HepG2 (cell line): Measurements from ENCODE around the gene RBM19. TPM values are rescaled to one million over a fixed set of nuclear protein-coding genes. Genes with fewer than 3 reads are reported as not detected.

Experiments
- ATAC-seq: fragments of 200-7000 bp; cut with Tn5 transposase; 3 replicates; pipeline ENCODE4 v1.9.1; 2020; ENCODE audit warnings: mild to moderate bottlenecking, moderate library complexity
- BruUV-seq: library from RNA; stranded (reverse); fragments of 400-500 nt; replicated peaks from 2 replicates; lab custom pipeline; 2021; lab: Mats Ljungman, UMichigan
- CTCF ChIA-PET: fragments of 300-600 bp; formaldehyde crosslinking; extraction: SDS; loops from one replicate; lab custom pipeline; 2021; ENCODE audit warnings: low total read pairs, inconsistent platforms, low intra/inter-chr PET ratio; lab: Yijun Ruan, JAX
- POLR2A ChIA-PET: fragments of 350-600 bp; sonication (Branson Sonifier 250); formaldehyde crosslinking; loops from one replicate; lab custom pipeline; 2020; ENCODE audit warnings: antibody characterized with exemption, inconsistent platforms; lab: Yijun Ruan, JAX
- DNase-seq: peaks from one replicate; pipeline ENCODE4 v3.0.0-alpha.2; 2015; ENCODE audit warnings: low spot score
- FAIRE-seq: peaks from 3 replicates; lab custom pipeline; 2011; peaks lifted over from hg19 to GRCh38; lab: Jason Lieb, UNC
- H2AFZ ChIP-seq: one replicate; pipeline ENCODE4 v1.6.1; 2011; ENCODE audit warnings: low read length, inconsistent platforms
- H3K27ac ChIP-seq: fragments of 300-600 bp; 3 replicates; pipeline ENCODE4 v1.8.0; 2011; ENCODE audit warnings: mixed run types, mild to moderate bottlenecking, mixed read lengths, low read length, inconsistent platforms; ENCODE audit not compliant: insufficient read depth; ENCODE audit errors: extremely low read length
- H3K27me3 ChIP-seq, 2 experiments: fragments of 200-600 bp in 1 of 2; 2 replicates in 1 of 2; 3 replicates in 1 of 2; pipeline versions ENCODE4 v1.6.0 to v1.8.0; 2011; ENCODE audit warnings: low read length in 2 of 2, mild to moderate bottlenecking in 2 of 2, moderate library complexity in 2 of 2, inconsistent platforms in 1 of 2; ENCODE audit not compliant: insufficient read depth in 2 of 2, control insufficient read depth in 1 of 2
- H3K36me3 ChIP-seq, 2 experiments: fragments of 200-600 bp in 1 of 2; replicated peaks in 1 of 2; 2 replicates in 1 of 2; 3 replicates in 1 of 2; pipeline versions ENCODE4 v1.5.1 to v1.8.0; 2011; ENCODE audit warnings: low read length in 2 of 2, inconsistent platforms in 1 of 2; ENCODE audit not compliant: insufficient read depth in 2 of 2, control insufficient read depth in 1 of 2
- H3K4me1 ChIP-seq: 2 replicates; pipeline ENCODE4 v1.5.1; 2012; ENCODE audit warnings: low read length, inconsistent platforms; ENCODE audit not compliant: insufficient read depth
- H3K4me2 ChIP-seq: 2 replicates; pipeline ENCODE4 v1.6.0; 2011; ENCODE audit warnings: low read depth, low read length, inconsistent platforms
- H3K4me3 ChIP-seq, 3 experiments: fragments of 200-600 bp in 1 of 3; sonication (generic), shearing (Covaris generic) in 1 of 3; replicated peaks in 1 of 3; 2 replicates each; pipeline ENCODE4 v1.5.1; 2011 to 2016; ENCODE audit warnings: low read length in 3 of 3, inconsistent platforms in 2 of 3, low read depth in 2 of 3, mild to moderate bottlenecking in 2 of 3, control low read depth in 1 of 3, mixed read lengths in 1 of 3; ENCODE audit not compliant: insufficient read depth in 1 of 3
- H3K79me2 ChIP-seq: one replicate; pipeline ENCODE4 v1.6.1; 2011; ENCODE audit warnings: low read length, inconsistent platforms; ENCODE audit not compliant: insufficient read depth
- H3K9ac ChIP-seq: 2 replicates; pipeline ENCODE4 v1.6.0; 2011; ENCODE audit warnings: mild to moderate bottlenecking, low read depth, low read length, inconsistent platforms; ENCODE audit not compliant: insufficient read depth
- H3K9me3 ChIP-seq: 2 replicates; pipeline ENCODE4 v1.5.1; 2012; ENCODE audit warnings: mild to moderate bottlenecking, low read length
- H4K20me1 ChIP-seq: 2 replicates; pipeline ENCODE4 v1.6.0; 2011; ENCODE audit warnings: inconsistent platforms, mild to moderate bottlenecking, low read length, moderate library complexity; ENCODE audit not compliant: insufficient read depth
- ARID5B ChIP-seq: IDR thresholded peaks from 2 replicates; pipeline ENCODE4 v1.4.0; 2020; ENCODE audit warnings: mild to moderate bottlenecking, missing genetic modification reagents
- GATAD1 ChIP-seq: IDR thresholded peaks from 2 replicates; pipeline ENCODE4 v1.6.1; 2016; ENCODE audit warnings: missing genetic modification reagents, missing compliant biosample characterization
- HNF1B ChIP-seq: sonication (generic); formaldehyde crosslinking; IDR thresholded peaks from 2 replicates; pipeline ENCODE4 v1.5.1; 2020; ENCODE audit warnings: mild to moderate bottlenecking, moderate library complexity, missing genetic modification reagents
- KLF6 ChIP-seq: IDR thresholded peaks from 2 replicates; pipeline ENCODE4 v1.8.0; 2016; ENCODE audit warnings: missing biosample characterization, missing genetic modification reagents
- MEF2D ChIP-seq: sonication (generic); formaldehyde crosslinking; IDR thresholded peaks from 2 replicates; pipeline ENCODE4 v1.5.1; 2020; ENCODE audit warnings: mild to moderate bottlenecking, missing genetic modification reagents
- NBN ChIP-seq: fragments of 450-650 bp; conservative IDR thresholded peaks from 2 replicates; pipeline ENCODE4 v1.6.1; 2017
- PHF20 ChIP-seq: sonication (generic); formaldehyde crosslinking; IDR thresholded peaks from 2 replicates; pipeline ENCODE4 v1.5.0; 2020; ENCODE audit warnings: mild to moderate bottlenecking, missing genetic modification reagents
- ZMYM4 ChIP-seq: sonication (generic); formaldehyde crosslinking; IDR thresholded peaks from 2 replicates; pipeline ENCODE4 v1.8.1; 2023; ENCODE audit warnings: mild to moderate bottlenecking, missing genetic modification reagents
- ZNF33B ChIP-seq: sonication (generic); formaldehyde crosslinking; IDR thresholded peaks from 2 replicates; pipeline ENCODE4 v1.5.1; 2020; ENCODE audit warnings: mild to moderate bottlenecking, missing genetic modification reagents
- ZNF441 ChIP-seq: sonication (generic); formaldehyde crosslinking; IDR thresholded peaks from 2 replicates; pipeline ENCODE4 v1.7.0; 2021; ENCODE audit warnings: missing genetic modification reagents, borderline replicate concordance
- ZNF644 ChIP-seq: IDR thresholded peaks from 2 replicates; pipeline ENCODE4 v1.6.1; 2016; ENCODE audit warnings: low read depth
- ZNF770 ChIP-seq: sonication (generic); formaldehyde crosslinking; IDR thresholded peaks from 2 replicates; pipeline ENCODE4 v1.5.0; 2020; ENCODE audit warnings: mild to moderate bottlenecking, missing genetic modification reagents
- WGBS: methylation state at CpG from one replicate; pipeline ENCODE4 v1.1.6; 2017; ENCODE audit warnings: low lambda C conversion rate; 5-methylcytosine and 5-hydroxymethylcytosine counted together
- in situ Hi-C: cut with HindIII; loops from 2 replicates; pipeline ENCODE4 v1.10.0; 2017; ENCODE audit warnings: low pct_unique_long_range_greater_than_20kb; ENCODE audit not compliant: extremely low pct_ligation_motif_present
- intact Hi-C: fragments of 100-400 bp; cut with micrococcal nuclease; formaldehyde crosslinking; loops from one replicate; pipeline ENCODE4 v1.10.0; 2022; ENCODE audit not compliant: unreplicated experiment
- polyA plus RNA-seq, 8 experiments: library from polyadenylated mRNA; depleted of rRNA in 3 of 8; stranded (reverse) in 7 of 8; unstranded in 1 of 8; fragments of >200 nt; fragmentation: Illumina TruSeq in 4 of 8; extraction: Trizol in 4 of 8; gene quantifications; 2 replicates each; pipeline versions ENCODE4 v1.2.1 to v1.2.3, GENCODE V29; 2011 to 2016; ENCODE audit warnings: low read depth in 4 of 8, missing spikeins in 1 of 8, mixed read lengths in 1 of 8; ENCODE audit not compliant: insufficient read depth in 1 of 8
- total RNA-seq, 5 experiments: library from RNA; depleted of rRNA; stranded (reverse); fragments of >200 nt; fragmentation: Illumina TruSeq; extraction: Trizol; gene quantifications; 2 replicates each; pipeline ENCODE4 v1.2.3, GENCODE V29; 2016; ENCODE audit warnings: low read depth in 1 of 5
- TF ChIP-seq, protein P1 (sequence below): sonication (generic); formaldehyde crosslinking; conservative IDR thresholded peaks from 2 replicates; pipeline ENCODE4 v1.4.0; 2020; ENCODE audit warnings: missing genetic modification reagents

Gene RBM19
- total and polyA plus RNA-seq, 2 of the 13 experiments (the other 11 are each of a cell fraction or from before 2014, with no cell fraction given), result 19.3 to 32.2 TPM

DNA sequence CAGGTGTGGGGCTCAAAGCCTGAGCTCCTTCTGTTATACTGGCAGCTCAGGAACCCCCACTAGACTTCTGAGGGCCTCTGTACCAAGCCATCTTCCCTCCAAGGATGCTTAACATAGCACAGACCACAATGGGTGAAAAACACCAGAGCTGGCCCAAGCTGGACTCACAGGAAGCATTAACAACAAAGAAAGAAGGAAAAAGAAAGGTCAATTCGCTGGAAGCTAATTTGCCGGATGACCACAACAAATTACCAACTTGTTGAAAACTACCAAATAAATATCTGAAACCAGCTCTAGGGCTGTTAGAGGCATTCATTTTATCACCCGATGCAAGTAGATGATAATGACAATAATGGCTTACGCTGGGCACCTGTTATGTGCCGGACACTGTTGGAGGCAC lies 48.7 kb downstream of the RBM19 start:
- DNase-seq, result no peak
- in situ Hi-C loops, result loop anchor here (10.0 kb wide), 1 partner anchor 483 kb away; no protein-coding TSS in a partner anchor
- intact Hi-C loops, result no loop called here
- Histone ChIP-seq H3K4me3 (no peak overlapping the region), H3K27ac (no peak overlapping the region), H3K9ac (no peak overlapping the region), H3K27me3 (no peaks in the 10 kb centered on the region), H3K4me1 (peaks cover 9% of the 10 kb centered on the region; the same call in 1 of the 2 replicates), H3K36me3 (peaks cover 9 to 55% of the 10 kb centered on the region in 2 experiments), H3K4me2 (no peak overlapping the region), H2AFZ (no peak overlapping the region), H3K79me2 (no peaks in the 10 kb centered on the region), H3K9me3 (no peaks in the 10 kb centered on the region), H4K20me1 (no peaks in the 10 kb centered on the region)
- BruUV-seq, result no TSS peak
- 100% methylated on average over 5 of the region's 5 CpGs for WGBS
- no peak for FAIRE-seq
- no peak for TF ChIP-seq MEF2D (CRISPR knock-in tag)
- TF ChIP-seq ZNF644 (CRISPR knock-in tag), result no peak
- TF ChIP-seq, protein P1, sequence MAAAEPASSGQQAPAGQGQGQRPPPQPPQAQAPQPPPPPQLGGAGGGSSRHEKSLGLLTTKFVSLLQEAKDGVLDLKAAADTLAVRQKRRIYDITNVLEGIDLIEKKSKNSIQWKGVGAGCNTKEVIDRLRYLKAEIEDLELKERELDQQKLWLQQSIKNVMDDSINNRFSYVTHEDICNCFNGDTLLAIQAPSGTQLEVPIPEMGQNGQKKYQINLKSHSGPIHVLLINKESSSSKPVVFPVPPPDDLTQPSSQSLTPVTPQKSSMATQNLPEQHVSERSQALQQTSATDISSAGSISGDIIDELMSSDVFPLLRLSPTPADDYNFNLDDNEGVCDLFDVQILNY, result no peak
- no peak for TF ChIP-seq ARID5B (CRISPR knock-in tag)
- TF ChIP-seq ZNF770, result no peak
- no peak for TF ChIP-seq HNF1B (CRISPR knock-in tag)
- TF ChIP-seq KLF6 (CRISPR knock-in tag), result no peak
- no peak for TF ChIP-seq PHF20
- TF ChIP-seq NBN, result no peak
- TF ChIP-seq ZNF441 (CRISPR knock-in tag), result no peak
- TF ChIP-seq GATAD1 (CRISPR knock-in tag), result no peak
- no peak for TF ChIP-seq ZNF33B (CRISPR knock-in tag)
- TF ChIP-seq ZMYM4 (CRISPR knock-in tag), result no peak
- CTCF ChIA-PET, result no interaction called here
- POLR2A ChIA-PET, result no interaction called here
- no peak for ATAC-seq
